GM13976 (cell line): ENCODE data around the gene SMC5.

Source experiments
- DNase-seq: peaks from one replicate; pipeline ENCODE4 v3.0.0; 2012; ENCODE audit warnings: low spot score
- CTCF ChIP-seq: IDR thresholded peaks from 2 replicates; pipeline ENCODE4 v1.5.1; 2012; ENCODE audit warnings: borderline replicate concordance, mild to moderate bottlenecking; ENCODE audit not compliant: insufficient read depth; ENCODE audit errors: extremely low read depth, missing control alignments, control extremely low read depth
- in situ Hi-C: fragments of 300-500 bp; cut with MboI; formaldehyde crosslinking; loops from one replicate; pipeline ENCODE4 v1.12.0; 2022; ENCODE audit warnings: low sequenced_read_pairs, mixed read lengths, inconsistent platforms; ENCODE audit not compliant: unreplicated experiment

SMC5 gene

GRCh38 chr9:70355801-70356200, 97.0 kb downstream of the SMC5 start:
- in situ Hi-C loops, result loop anchor here (10.0 kb wide), 1 partner anchor 129 kb away; no protein-coding TSS in a partner anchor
- DNase-seq, result no peak
- TF ChIP-seq CTCF, result no peak

GRCh38 chr9:70362952-70363351, 104.2 kb downstream of the SMC5 start:
- TF ChIP-seq CTCF, result no peak
- no peak for DNase-seq
- in situ Hi-C loops, result no loop called here

GRCh38 chr9:70363760-70364159, 105.0 kb downstream of the SMC5 start:
- DNase-seq, result no peak
- in situ Hi-C loops, result no loop called here
- TF ChIP-seq CTCF, result no peak

GRCh38 chr9:70367305-70367930, 108.6 kb downstream of the SMC5 start:
- DNase-seq, result no peak
- TF ChIP-seq CTCF, result no peak
- in situ Hi-C loops, result no loop called here

- in situ Hi-C loops, result no loop called here
- no peak for DNase-seq
- TF ChIP-seq CTCF, result no peak
Observed at GRCh38 chr9:70374962-70375618, 116.3 kb downstream of the SMC5 start.

GRCh38 chr9:70382046-70382708, 123.4 kb downstream of the SMC5 start:
- in situ Hi-C loops, result no loop called here
- no peak for TF ChIP-seq CTCF
- no peak for DNase-seq
